GM10266 (cell line): ENCODE measurements around the gene CTDSPL.
A peak's percentile ranks its signal among the peaks of the same experiment; 100 is the strongest.

ENCODE experiments used
- DNase-seq: peaks from one replicate; pipeline ENCODE4 v3.0.0; 2012; ENCODE audit errors: extremely low spot score
- TF ChIP-seq, protein P1 (sequence below): IDR thresholded peaks from 2 replicates; pipeline ENCODE4 v1.5.1; 2012; ENCODE audit warnings: mild to moderate bottlenecking, low read depth; ENCODE audit not compliant: control insufficient read depth, insufficient read depth; ENCODE audit errors: missing control alignments

Gene CTDSPL

GRCh38 chr3:37993067-37993455 is 131.4 kb downstream of the CTDSPL start:
- TF ChIP-seq, protein P1, sequence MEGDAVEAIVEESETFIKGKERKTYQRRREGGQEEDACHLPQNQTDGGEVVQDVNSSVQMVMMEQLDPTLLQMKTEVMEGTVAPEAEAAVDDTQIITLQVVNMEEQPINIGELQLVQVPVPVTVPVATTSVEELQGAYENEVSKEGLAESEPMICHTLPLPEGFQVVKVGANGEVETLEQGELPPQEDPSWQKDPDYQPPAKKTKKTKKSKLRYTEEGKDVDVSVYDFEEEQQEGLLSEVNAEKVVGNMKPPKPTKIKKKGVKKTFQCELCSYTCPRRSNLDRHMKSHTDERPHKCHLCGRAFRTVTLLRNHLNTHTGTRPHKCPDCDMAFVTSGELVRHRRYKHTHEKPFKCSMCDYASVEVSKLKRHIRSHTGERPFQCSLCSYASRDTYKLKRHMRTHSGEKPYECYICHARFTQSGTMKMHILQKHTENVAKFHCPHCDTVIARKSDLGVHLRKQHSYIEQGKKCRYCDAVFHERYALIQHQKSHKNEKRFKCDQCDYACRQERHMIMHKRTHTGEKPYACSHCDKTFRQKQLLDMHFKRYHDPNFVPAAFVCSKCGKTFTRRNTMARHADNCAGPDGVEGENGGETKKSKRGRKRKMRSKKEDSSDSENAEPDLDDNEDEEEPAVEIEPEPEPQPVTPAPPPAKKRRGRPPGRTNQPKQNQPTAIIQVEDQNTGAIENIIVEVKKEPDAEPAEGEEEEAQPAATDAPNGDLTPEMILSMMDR, result no peak
- no peak for DNase-seq

DNA sequence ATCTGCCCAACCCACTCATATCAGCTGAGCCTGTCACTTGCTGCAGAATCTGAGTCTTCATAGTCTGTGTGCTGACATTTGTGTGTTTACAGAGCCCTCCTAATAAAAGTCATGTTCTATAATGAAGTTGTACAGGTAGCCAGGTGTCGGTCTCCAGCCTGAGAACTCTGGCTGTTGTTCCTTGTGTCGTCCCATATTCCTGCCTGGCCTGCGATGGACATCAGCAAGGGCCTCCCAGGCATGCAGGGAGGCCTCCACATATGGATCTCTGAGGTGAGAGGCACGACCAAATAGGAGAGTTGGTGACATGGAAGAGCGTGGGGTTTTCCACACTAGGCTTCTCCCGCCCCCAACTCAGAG is 131.8 kb downstream of the CTDSPL start:
- DNase-seq, result no peak
- TF ChIP-seq, protein P1, result no peak

GRCh38 chr3:37993820-37994638 is 132.3 kb downstream of the CTDSPL start:
- TF ChIP-seq, protein P1, result no peak
- peak; percentile 66 for DNase-seq

- no peak for DNase-seq
- TF ChIP-seq, protein P1, result no peak
These were observed 132.9 kb downstream of the CTDSPL start for GRCh38 chr3:37994639-37994972.

DNA sequence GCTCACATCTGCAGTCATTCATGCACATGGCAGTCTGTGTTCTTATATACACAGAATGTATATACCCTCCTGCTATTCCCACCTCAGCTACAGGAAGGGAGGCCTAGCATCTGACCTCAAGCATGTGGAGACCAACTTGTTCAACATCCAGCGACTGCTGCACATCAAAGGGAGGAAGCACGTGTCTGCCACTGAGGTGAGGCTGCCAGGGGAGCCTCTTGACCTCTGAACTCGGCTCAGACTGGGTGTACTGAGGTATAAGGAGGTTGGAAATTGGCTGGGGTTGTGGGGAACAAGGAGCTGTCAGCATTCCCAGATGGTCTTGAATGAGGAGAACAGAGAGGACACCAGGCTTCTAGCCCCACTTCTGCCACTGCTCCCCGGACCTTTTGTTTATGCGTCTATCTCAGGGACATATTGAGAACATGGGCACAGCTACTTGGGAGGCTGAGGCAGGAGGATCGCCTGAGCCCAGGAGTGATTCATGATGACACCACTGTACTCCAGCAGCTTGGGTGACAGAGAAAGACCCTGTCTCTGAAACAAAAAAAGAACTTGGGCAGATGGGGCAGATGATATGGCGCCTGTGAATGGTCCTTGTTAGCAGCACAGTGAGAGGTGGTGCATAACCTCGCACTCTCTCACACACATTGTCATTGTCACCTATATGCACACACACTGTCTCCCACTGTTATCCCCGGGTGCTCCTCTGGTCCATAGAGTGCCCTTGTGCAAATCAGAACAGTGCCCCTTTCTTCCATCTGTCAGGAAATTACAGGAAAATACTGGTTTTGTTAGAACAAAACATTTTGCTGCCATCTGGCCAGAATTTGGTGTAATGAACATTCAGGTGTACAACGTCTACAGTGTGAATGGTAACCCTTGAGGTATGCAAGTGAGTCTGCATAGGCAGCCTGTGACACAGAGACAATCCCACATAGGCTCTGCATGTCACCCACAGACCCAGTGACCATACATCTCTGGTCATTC is 134.3 kb downstream of the CTDSPL start:
- TF ChIP-seq, protein P1, result no peak

GRCh38 chr3:37996785-37997301 is 135.2 kb downstream of the CTDSPL start:
- TF ChIP-seq, protein P1, result peak; percentile 82

More for the DNA sequence above, 134.3 kb downstream of the CTDSPL start:
- DNase-seq, result no peak

More at GRCh38 chr3:37996785-37997301, 135.2 kb downstream of the CTDSPL start:
- DNase-seq, result peak; percentile 83
